H1 (cell line): ENCODE data around the gene TMCC1.

Experiments used
- CEBPB ChIP-seq: IDR thresholded peaks from 2 replicates; pipeline ENCODE4 v1.6.1; 2012; ENCODE audit warnings: low read depth, low read length
- EZH2 ChIP-seq: fragments of 200-600 bp; sonication (generic); IDR thresholded peaks from 2 replicates; pipeline ENCODE4 v1.7.1; 2012; ENCODE audit warnings: low read depth, mild to moderate bottlenecking, moderate library complexity, low read length, inconsistent platforms; ENCODE audit not compliant: severe bottlenecking
- FOSL1 ChIP-seq: IDR thresholded peaks from 2 replicates; pipeline ENCODE4 v1.6.1; 2011; ENCODE audit warnings: mild to moderate bottlenecking, low read depth, low read length, moderate library complexity; ENCODE audit not compliant: insufficient read depth
- JUND ChIP-seq: IDR thresholded peaks from 2 replicates; pipeline ENCODE4 v1.6.1; 2011; ENCODE audit warnings: mild to moderate bottlenecking, improper control_type of control experiment, low read length
- KDM1A ChIP-seq: fragments of 200-600, 300-600 bp; sonication (generic); IDR thresholded peaks from 2 replicates; pipeline ENCODE4 v1.7.1; 2016; ENCODE audit warnings: mild to moderate bottlenecking, low read length, borderline replicate concordance
- NRF1 ChIP-seq: IDR thresholded peaks from 2 replicates; pipeline ENCODE4 v1.6.1; 2011; ENCODE audit warnings: mild to moderate bottlenecking, low read depth, low read length, improper control_type of control experiment
- PHF8 ChIP-seq: fragments of 200-600 bp; sonication (generic); conservative IDR thresholded peaks from 2 replicates; pipeline ENCODE4 v1.7.1; 2012; ENCODE audit warnings: low read depth, mild to moderate bottlenecking, inconsistent platforms, low read length, moderate library complexity
- SIN3A ChIP-seq, 2 experiments: IDR thresholded peaks in 1 of 2; conservative IDR thresholded peaks in 1 of 2; 2 replicates each; pipeline ENCODE4 v1.6.1; 2011 to 2012; ENCODE audit warnings: low read length in 2 of 2, improper control_type of control experiment in 1 of 2, low read depth in 1 of 2, mild to moderate bottlenecking in 1 of 2
- YY1 ChIP-seq: IDR thresholded peaks from 2 replicates; pipeline ENCODE4 v1.6.1; 2011; ENCODE audit warnings: low read depth, mild to moderate bottlenecking, low read length
- TF ChIP-seq, protein P1 (sequence below), 3 experiments: IDR thresholded peaks; 1 replicate in 2 of 3; 2 replicates in 1 of 3; pipeline versions ENCODE4 v1.5.1 to v1.6.1; 2011; ENCODE audit warnings: low read length in 3 of 3, mild to moderate bottlenecking in 3 of 3, inconsistent platforms in 2 of 3, low read depth in 1 of 3, moderate library complexity in 1 of 3; ENCODE audit not compliant: insufficient read depth in 1 of 3; ENCODE audit errors: control extremely low read depth in 1 of 3

DNA sequence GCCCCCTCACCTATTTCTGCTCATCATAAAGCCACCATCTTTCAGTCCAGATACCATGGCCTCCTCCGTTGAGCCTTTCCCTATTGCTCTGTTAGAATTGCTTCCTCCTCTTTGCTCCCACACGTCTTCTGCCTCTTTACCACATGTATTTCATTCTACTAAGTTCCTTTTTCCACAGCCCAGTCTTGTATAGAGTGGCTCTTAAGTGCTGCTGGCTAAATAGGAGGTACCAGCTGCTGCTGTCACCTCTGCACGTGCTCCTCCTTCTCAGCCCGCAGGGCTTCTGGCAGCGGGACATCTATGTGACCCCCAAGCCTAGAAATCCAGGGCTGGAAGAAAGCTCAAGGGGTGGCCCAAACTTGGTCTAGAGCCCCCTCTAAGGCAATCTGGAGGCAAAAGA lies 248.2 kb downstream of the TMCC1 start:
- TF ChIP-seq, protein P1, sequence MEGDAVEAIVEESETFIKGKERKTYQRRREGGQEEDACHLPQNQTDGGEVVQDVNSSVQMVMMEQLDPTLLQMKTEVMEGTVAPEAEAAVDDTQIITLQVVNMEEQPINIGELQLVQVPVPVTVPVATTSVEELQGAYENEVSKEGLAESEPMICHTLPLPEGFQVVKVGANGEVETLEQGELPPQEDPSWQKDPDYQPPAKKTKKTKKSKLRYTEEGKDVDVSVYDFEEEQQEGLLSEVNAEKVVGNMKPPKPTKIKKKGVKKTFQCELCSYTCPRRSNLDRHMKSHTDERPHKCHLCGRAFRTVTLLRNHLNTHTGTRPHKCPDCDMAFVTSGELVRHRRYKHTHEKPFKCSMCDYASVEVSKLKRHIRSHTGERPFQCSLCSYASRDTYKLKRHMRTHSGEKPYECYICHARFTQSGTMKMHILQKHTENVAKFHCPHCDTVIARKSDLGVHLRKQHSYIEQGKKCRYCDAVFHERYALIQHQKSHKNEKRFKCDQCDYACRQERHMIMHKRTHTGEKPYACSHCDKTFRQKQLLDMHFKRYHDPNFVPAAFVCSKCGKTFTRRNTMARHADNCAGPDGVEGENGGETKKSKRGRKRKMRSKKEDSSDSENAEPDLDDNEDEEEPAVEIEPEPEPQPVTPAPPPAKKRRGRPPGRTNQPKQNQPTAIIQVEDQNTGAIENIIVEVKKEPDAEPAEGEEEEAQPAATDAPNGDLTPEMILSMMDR (IDR thresholded peaks at IDR 0.05; ENCODE audit: control extremely low read depth in 1 of 3, insufficient read depth in 1 of 3, low read depth in 1 of 3, low read length in 3 of 3) = no peak
- TF ChIP-seq YY1 (no peak), PHF8 (no peak), EZH2 (no peak), JUND (no peak), SIN3A (conservative IDR thresholded peaks at IDR 0.05 in 1 of 2, IDR thresholded peaks at IDR 0.05 in 1 of 2; ENCODE audit: low read depth in 1 of 2, low read length in 2 of 2) (no peak), FOSL1 (no peak), KDM1A (no peak), NRF1 (no peak), CEBPB (no peak)
